GM10266 (cell line): ENCODE results near the gene LRRTM3.

ENCODE experiments used
- DNase-seq: peaks from one replicate; pipeline ENCODE4 v3.0.0; 2012; ENCODE audit errors: extremely low spot score
- CTCF ChIP-seq: IDR thresholded peaks from 2 replicates; pipeline ENCODE4 v1.5.1; 2012; ENCODE audit warnings: mild to moderate bottlenecking, low read depth; ENCODE audit not compliant: control insufficient read depth, insufficient read depth; ENCODE audit errors: missing control alignments

LRRTM3 gene

GRCh38 chr10:66925896-66926715, at the start of gene LRRTM3:
TSS of gene LRRTM3 (plus strand) at chr10:66926036.
- DNase-seq, result peak; percentile 59
- peak; percentile 57 for TF ChIP-seq CTCF

- no peak for DNase-seq
- TF ChIP-seq CTCF, result no peak
Observed at GRCh38 chr10:66877361-66877760, 48.5 kb upstream of the LRRTM3 start.

- no peak for TF ChIP-seq CTCF
- DNase-seq, result no peak
Observed at GRCh38 chr10:66880292-66880691, 45.5 kb upstream of the LRRTM3 start.

- DNase-seq, result no peak
- TF ChIP-seq CTCF, result no peak
Observed at GRCh38 chr10:66880826-66881225, 45.0 kb upstream of the LRRTM3 start.

- no peak for TF ChIP-seq CTCF
- no peak for DNase-seq
Observed at GRCh38 chr10:66881814-66882213, 44.0 kb upstream of the LRRTM3 start.

- no peak for DNase-seq
- TF ChIP-seq CTCF, result no peak
Observed at GRCh38 chr10:66882271-66882670, 43.6 kb upstream of the LRRTM3 start.

GRCh38 chr10:66886848-66887247, 39.0 kb upstream of the LRRTM3 start:
- no peak for DNase-seq
- no peak for TF ChIP-seq CTCF
